HG02884 (cell line): Measurements from ENCODE around the gene TMEM204.

Experiments
- ATAC-seq: cut with Tn5 transposase; IDR thresholded peaks from one replicate; pipeline ENCODE4 v1.9.1; 2021; ENCODE audit warnings: mild to moderate bottlenecking, moderate library complexity; ENCODE audit not compliant: unreplicated experiment

Gene TMEM204

DNA sequence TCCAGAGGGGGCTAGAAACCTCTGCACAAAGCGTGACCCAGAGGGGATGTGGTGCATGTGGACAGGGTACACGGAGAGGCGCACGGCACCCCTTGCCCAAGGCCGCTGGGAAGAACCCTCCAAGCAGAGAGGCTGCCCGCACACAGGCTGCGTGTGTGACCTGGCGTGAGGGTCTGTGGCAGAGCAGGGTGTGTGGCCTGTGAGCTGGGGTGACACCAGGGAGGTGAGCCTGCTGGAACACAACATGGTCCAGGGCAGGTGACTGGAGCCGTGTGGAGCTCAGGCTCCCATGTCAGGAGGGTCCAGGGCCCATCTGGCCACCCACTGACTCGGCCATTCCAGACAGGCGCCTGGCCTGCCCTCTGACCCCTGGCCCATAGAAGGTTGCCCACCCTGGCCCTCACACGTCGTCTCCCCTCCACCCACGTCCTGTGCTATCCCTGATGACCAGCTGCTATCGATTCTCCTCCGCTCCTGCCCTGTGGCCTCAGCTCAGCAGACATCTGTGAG, 14.8 kb upstream of the TMEM204 start:
- ATAC-seq = no peak

DNA sequence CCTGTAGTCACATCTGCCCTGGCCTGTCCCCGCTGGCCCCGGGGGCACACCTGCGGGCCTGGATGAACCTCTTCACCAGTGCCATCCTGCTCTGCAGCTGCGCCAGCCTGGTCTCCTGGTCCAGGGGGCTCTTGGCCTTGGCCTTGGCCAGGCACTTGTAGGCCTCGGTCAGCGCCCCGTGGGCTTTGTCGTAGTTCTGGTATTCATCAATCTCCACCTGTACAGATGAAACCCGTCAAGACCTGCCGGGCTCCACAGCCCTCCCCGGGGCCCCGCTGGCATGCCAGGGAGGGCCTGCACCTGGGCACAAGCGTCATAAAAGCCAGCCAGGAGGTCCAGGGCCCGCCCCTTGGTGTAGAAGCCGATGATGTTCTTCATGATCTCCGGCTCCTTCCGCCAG, 13.6 kb upstream of the TMEM204 start:
- ATAC-seq = no peak

DNA sequence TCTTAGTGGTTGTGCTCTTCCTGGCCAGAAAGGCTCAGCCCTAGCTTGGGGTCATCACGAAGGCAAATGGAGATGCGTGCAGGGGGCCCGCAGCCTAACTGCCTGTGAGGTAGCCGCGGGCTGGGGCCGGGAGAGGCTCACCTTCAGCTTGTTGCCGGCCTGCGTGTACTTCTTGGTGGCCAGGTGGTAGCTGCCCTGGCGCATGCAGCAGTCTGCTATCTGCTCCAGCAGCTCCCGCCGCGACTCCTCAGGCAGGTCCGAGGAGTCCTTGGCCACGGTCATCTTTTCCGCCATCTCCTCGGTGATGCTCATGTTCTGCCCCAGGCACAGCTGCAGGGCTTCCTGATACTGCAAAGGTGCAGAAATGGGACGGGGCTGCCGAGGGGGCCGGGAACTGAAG, 13.0 kb upstream of the TMEM204 start:
- ATAC-seq = no peak

DNA sequence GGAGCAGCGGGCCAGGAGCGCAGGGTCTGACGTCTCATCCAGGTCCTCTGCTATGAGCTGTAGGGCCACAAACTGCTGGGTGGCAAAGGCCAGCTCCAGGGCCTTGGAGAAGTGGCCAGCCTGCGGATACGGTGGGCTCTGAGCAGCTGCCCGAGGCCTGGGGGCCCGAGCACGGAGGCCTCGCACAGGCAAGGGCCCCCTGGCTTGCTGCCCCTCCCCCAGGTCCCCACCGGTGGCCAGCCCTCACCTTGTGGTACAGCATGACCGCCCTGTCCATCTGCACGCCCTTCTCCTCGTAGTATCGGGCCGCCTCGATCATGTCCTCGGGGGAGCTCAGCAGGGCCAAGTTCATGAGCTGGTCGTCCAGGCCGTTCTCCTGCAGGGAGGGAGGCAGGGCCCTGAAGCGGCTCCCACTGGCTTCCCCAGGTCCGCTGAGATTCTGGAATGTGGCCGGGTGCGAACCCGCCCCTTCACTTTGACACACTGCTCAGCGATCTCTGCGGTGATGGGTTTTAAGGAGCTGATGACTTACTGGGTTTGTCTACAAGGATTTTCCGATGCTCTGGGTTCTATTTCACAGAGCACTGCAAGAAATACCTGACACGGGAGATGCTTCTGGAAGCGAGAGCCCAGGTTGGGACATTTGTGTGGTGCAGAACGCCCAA, 9.8 kb upstream of the TMEM204 start:
- ATAC-seq = no peak

DNA sequence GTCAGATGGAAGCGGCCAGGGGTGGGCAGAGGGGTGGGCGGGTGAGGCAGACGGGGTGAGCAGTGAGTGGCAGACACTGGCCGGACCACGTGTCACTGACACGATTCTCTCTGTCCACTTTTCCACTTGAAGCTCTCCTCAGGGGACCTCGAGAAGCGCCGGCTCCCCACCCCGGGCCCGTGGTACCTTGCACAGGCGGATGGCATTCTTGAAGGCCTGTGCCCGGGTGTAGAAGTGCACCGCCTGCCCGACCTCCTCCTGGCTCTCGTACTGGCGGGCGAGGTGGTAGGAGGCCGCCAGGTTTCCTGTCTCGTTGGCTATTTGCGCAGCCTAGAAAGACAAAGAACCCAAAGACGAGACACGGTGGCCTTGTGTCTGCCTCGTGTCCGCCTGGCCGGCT, 9.1 kb upstream of the TMEM204 start:
- ATAC-seq = no peak

DNA sequence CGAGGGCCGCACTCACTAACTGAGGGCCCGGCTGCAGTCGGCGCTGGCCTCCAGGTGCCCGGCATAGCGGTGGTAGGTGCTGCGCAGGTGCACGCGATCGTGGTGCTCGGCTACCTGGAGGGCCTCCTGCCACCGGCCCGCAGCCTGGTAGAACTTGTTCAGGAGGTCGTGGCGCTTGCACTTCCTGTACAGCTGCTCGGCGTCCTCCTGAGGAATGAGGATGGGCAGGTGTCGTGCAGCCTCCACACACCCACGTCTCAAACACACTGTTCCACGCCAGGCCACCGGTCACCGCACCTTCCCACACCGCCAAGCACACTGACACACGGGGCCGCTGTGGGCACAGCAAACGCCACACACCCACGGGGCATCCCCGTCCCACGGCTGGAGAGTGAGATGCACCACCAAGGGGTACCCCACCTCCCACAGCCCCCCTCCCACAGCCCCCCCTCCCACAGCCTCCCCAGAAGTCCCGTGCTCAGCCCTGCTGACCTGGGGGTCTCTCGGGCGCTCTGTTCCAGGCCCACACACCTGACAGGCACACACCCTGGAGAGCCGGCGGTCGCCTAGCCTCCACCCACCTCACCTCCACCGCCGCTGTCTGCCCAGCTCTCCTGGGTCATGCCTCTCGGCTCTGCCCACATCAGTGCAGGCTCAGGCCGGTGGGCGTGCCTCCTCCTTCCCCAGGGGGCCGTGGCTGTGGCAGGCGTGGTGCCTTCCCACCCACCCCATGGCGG, 7.4 kb upstream of the TMEM204 start:
- no peak for ATAC-seq

DNA sequence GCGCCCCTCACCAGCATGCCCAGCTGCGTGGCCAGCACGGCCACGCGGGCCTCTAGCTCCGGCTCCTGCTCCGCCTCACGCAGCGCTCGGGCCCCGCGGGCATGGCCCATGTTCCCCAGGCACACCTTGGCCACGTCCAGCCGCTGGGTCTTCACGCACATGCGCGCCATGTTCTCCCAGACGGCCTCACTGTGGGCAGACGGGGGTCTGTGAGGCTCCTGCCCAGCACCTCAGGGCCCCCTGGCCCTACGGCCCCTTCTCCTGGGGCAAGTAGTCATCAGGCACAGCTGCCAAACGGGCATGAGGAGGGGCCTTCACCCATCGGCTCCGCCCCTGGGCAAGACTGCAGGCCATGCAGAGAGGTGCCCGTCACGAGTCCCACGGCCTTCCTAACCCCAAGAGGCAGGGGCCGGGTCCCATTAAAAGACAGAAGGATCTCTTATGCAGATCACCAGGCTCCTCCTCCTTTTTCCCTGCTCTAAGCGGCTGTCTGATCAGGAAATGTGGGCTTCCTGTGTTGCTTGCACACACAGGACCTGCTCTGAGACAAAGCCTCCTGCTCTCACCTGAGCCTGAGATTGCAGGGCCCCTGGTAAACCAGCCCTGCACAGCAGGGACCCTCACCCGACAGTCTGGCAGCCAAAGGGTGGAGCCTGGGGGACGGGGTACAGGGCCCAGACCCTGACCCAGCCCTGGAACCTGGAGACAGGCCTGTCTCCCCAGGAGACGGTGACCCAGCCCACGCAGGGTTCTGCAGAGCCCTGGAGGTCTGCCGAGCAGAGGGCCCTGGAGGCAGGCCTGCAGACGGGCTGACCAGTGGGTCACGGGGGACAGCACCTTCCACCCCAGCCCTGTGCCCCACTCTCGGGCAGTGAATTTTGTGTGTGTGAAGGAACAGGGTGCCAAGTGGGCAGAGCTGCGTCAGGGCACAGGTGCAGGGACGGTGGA, 6.6 kb upstream of the TMEM204 start:
- no peak for ATAC-seq

DNA sequence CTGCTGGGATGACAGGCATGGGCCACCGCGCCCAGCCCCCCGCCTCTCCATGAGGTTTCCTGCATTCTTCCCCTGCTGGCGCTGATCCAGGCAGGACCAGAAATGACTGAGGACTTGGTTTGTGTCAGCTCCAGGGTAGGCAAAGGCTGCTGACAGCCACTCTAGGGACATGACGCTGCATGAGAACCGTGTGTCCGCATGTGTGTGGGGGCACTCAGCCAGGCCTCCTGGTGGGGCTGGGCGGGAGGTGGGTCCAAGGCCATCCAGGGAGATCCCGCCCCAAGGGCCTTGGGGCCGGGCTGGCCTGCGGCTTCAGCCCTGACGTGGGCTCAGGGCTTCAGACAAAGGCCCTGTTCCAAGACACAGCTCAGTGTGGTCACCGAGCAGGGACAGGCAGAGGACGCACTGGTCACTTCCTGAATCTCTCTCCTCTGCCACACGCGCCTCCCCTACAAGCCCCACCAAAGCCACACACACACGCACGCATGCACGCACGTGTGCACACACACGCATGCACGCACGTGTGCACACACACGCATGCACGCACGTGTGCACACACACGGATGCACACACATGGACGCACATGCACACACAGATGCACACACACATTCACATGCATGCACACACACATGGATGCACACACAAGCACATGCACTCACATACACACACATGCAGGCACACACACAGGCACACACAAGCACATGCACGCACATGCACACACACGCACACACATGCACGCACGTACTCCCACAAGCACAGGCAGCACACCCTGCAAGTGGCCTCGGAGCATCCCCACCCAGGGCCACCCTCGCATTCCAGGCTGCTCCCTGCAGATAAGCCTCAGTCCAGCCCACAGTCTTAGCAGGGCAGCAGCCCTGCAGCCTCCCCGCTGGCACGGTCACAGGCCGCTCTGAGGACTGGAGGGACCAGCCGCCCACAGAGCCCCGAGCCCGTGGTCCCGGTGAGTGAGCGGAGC, 5.3 kb upstream of the TMEM204 start:
- no peak for ATAC-seq

DNA sequence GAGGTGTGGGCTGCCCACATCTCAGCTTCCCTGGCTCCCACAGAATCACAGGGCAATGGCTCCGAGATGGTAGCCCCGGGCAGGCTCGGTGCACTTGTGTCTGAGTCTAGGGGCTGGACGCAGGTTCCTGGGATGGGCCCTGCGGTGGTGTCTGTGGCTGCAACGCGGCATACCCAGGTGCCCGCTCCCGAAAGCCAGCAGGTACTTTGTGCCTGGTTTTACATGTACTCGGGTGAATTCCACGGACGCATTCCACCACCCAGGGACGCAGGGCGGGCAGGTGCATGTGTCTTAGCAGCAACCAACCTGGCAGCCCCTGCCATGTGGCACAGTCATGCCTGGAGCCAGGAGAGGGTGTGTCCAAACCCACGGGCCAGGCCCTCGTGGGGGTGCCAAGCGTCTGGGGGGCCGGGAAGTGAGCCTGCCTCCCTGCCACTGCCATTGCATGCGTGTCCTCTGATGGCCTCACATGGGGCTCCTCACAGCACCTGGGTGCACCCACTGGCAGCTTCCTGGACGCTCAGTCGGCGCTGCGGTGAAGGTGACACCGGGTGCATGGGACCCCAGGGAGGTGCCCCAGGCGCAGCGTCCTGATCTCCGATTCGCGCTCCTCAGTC, 4.4 kb upstream of the TMEM204 start:
- ATAC-seq = no peak

DNA sequence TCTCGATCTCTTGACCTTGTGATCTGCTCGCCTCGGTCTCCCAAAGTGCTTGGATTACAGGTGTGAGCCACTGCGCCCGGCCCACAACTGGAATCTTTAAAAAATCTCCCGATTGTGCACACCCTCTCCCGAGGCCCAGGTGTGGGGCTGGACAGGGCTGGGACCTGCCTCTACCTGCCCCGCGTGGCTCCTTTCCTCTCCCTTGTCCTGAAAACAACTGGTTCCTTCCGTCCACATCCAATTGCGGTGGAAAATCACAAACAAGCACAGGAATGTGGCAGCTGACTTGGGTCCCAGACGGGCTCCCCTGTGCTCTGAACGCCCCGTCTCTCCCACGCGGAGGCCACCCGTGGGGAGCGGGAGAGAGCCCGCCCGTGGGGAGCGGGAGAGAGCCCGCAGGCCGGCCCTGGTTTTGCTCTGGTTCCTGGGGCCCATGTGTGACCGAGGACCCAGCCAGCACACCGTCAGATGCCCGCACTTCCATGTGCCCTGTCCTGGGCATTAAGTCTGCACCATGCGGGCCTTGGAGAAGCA, 3.0 kb upstream of the TMEM204 start:
- no peak for ATAC-seq

DNA sequence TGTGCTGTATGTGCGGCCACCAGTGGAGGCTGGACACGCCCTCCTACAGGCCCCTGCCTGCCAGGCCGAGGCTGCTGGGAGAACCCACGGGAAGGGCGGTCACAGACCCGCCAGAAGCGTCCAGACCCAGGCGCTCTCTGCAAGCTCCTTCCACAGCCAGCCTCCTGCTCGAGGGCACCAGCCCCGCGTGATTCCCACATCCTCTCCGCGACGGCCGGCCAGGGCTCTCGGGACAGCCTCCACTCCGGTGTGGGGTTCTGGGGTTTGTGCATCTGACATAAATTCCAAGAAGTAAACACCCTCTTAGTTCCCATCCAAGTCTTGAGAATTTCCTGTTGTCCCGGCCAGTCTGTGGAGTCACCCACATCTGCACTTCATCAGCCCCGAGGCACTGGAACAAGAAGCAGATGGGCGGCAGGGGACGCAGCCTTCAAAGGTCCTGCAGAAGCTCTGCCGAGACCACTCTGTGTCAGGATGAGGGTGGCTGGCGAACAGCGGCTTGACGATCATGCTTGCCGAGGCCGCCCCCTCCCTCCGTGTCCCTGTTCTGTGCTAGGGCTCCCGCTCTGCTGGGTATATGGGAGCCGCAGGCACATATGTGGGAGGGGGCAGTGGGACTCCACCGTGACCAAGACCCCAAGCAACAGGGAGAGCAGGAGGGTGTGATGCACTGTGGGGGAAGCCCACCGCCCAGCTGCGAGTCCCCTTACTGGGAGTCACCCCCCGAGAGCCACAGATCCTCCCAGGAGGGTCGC, 2.4 kb upstream of the TMEM204 start:
- no peak for ATAC-seq

DNA sequence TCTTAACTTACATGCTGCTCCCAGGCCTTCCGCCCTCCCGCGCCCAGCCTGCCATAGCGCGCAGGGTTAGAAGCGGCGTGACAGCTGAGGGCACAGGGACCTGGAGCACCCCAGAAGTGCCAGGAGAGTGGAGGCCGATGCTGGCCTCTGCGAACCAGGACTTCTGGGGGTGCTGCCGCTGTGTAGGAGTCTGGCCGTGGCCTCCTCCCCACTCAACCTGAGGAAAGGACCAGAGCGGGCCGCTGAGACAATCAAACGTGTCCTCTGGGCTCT, 1.9 kb upstream of the TMEM204 start:
- ATAC-seq = no peak

DNA sequence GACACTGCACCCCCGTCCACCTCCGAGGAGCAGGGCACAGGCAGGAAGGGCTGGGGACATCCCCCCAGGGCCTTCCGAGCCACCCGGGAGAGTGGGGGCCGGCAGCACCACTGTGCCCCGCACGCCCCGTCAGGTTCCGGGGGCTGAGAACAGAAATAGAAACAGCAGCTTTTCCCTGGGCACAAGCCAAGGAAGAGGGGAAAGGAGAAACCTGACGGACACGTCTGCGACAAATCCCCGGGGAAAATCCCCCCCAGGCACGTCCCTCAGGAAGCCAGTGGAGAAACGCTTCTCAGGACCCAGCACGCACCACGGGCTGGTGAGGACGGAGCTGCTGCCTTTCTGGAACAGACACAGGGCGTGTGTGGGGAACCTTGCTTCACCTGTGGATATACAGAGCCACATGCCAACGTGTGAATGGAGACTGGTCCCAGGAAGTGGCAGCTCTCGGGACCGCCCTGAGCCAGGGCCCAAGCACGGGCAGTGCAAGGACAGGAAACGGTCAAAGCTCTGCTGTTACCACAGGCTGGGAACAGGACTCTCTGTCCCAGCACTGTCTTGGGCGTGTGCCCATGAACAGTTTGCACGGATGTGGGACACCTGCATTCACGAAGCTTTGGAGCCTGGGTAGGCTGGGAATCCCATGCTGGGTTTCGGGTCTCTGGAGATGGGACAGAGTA, 1.2 kb upstream of the TMEM204 start:
- ATAC-seq = no peak

DNA sequence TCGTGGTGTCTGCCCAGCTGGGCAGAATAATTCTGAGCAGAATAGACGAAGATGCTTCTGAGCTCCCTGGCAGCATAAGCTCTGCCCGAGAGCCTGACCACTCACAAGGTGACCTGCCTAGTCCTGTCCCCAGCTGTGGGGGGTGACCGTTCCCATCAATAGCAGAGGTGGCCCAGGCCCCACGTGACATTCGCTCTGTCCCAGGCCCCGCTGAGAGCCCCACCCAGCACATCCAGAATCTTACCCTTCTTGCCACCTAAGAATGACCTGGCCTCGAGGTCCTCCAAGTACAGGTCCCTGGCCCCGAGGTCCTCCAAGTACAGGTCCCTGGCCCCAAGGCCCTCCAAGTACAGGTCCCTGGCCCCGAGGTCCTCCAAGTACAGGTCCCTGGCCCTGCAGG, 695 bp upstream of the TMEM204 start:
- ATAC-seq = no peak

DNA sequence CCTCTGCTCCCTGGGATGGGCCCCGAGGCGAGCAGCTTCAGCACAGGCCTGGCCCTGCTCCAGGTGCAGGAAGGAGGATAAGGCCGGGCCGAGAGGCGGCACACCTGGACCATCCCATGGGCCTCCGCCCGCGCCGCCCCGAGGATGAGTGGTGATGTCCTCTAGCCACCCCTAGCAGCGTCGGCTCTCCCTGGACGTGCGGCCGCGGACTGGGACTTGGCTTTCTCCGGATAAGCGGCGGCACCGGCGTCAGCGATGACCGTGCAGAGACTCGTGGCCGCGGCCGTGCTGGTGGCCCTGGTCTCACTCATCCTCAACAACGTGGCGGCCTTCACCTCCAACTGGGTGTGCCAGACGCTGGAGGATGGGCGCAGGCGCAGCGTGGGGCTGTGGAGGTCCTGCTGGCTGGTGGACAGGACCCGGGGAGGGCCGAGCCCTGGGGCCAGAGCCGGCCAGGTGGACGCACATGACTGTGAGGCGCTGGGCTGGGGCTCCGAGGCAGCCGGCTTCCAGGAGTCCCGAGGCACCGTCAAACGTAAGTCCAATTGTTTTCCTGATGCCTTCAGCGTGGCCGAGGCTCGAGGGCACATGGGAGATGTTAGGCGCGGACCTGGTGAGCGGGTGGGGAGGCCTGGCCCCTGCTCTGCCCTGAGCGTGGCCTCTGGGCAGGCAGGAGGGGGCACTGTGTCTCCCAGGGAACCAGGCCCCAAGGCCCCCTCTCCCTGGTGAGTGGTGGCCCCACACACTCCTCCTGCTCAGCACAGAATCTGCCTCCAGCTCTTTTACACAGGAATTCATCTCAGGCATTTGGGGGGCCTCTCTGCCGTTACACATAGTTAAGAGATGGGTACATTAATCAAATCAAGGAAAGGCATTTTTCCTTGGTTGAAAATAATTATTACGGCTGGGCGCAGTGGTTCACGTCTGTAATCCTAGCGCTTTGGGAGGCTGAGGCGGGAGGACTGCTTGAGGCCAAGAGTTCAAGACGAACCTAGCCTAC, 855 bp downstream of the TMEM204 start:
- no peak for ATAC-seq

DNA sequence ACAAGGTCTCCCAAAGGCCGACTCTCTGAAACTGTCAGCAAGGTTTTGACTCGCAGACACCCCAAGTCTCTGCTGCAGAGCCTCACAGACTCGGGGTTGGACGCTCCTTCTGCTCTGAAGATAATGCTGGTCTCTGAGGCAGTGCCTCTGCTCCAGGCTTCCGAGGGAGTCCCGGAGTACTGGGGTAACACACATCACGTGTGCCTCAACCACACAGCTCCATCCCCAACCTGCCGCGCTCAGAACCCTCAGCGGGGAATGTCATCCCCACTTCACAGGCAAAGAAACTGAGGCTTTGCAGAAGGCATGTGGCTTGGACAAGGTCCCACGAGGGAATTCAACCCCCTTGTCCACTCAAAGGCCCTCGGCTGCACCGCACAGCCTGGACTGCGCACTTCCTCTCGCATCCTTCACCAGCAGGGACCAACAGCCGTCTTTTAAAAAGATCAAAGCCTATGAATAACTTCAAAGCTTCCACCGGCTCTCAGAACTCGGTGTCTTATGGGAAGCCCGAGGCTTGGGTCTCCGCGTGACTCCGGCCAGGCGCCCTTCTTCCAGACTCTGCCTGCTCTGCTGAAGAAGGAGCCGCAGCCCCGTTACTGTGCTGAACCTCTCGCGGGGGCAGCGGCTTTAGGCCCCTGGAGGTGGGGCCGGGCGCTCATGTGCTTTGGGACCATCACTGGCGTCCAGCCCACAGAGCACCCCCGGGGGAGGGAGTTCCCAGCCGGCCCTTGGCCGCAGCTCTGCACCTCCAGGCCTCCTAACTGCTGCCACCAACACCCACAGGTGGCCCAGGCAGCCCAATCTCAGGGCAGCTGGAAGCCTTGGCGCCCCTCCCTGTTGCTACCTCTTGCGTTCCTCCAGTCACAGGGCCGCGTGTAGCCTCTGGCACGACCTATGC, 2.2 kb downstream of the TMEM204 start:
- no peak for ATAC-seq
